Uterus (tissue), 2 donors: ENCODE results near the gene GPR32.
"Not testable (repeated sequence)": the region's sequence is repeated elsewhere in the genome, so short reads cannot be mapped to it uniquely, and the experiment has no call there.

Experiments
- POLR2A ChIP-seq, 2 donors: fragments of 450-650 bp; IDR thresholded peaks; one replicate each; pipeline ENCODE4 v1.6.1; 2016; ENCODE audit warnings: antibody characterized with exemption in 2 of 2, mild to moderate bottlenecking in 1 of 2, moderate library complexity in 1 of 2
- TF ChIP-seq, protein P1 (sequence below), 4 experiments: fragments of 200-600 bp in 2 of 4; fragments of 450-650 bp in 2 of 4; sonication (generic) in 2 of 4; IDR thresholded peaks; one replicate each; pipeline ENCODE4 v1.5.1; 2016 to 2019; ENCODE audit warnings: antibody characterized with exemption in 4 of 4, mild to moderate bottlenecking in 2 of 4, moderate library complexity in 1 of 4

DNA sequence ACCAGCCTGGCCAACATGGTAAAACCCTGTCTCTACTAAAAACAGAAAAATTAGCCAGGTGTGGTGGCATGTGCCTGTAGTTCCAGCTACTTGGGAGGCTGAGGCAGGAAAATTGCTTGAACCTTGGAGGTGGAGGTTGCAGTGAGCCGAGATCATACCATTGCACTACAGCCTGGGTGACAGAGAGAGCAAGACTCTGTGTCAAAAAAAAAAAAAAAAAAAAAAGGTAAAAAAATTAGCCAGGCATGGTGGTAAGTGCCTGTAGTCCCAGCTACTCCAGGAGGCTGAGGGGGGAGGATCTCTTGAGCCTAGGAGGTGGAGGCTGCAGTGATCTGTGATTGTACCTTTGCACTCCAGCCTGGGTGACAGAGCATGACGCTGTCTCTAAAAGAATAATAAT, at the start of gene GPR32:
- TF ChIP-seq POLR2A (IDR thresholded peaks at IDR 0.05): not testable (repeated sequence)
- TF ChIP-seq, protein P1, sequence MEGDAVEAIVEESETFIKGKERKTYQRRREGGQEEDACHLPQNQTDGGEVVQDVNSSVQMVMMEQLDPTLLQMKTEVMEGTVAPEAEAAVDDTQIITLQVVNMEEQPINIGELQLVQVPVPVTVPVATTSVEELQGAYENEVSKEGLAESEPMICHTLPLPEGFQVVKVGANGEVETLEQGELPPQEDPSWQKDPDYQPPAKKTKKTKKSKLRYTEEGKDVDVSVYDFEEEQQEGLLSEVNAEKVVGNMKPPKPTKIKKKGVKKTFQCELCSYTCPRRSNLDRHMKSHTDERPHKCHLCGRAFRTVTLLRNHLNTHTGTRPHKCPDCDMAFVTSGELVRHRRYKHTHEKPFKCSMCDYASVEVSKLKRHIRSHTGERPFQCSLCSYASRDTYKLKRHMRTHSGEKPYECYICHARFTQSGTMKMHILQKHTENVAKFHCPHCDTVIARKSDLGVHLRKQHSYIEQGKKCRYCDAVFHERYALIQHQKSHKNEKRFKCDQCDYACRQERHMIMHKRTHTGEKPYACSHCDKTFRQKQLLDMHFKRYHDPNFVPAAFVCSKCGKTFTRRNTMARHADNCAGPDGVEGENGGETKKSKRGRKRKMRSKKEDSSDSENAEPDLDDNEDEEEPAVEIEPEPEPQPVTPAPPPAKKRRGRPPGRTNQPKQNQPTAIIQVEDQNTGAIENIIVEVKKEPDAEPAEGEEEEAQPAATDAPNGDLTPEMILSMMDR (IDR thresholded peaks at IDR 0.05): not testable (repeated sequence)
